AG04449 (cell line): Measurements from ENCODE around the gene DHX36.

Source experiments
- CTCF ChIA-PET: fragments of 350-600 bp; formaldehyde crosslinking; extraction: SDS; loops from one replicate; lab custom pipeline; 2021; ENCODE audit warnings: antibody characterized with exemption; lab: Yijun Ruan, JAX
- POLR2A ChIA-PET: fragments of 400-600, 350-600 bp; formaldehyde crosslinking; extraction: SDS; loops from one replicate; lab custom pipeline; 2020; ENCODE audit warnings: antibody characterized with exemption, inconsistent platforms; lab: Yijun Ruan, JAX
- DNase-seq: peaks from one replicate; pipeline ENCODE4 v3.0.0-alpha.2; 2010; ENCODE audit warnings: low read depth, low spot score
- H3K4me3 ChIP-seq: 2 replicates; pipeline ENCODE4 v1.5.1; 2011; ENCODE audit warnings: low read depth, mild to moderate bottlenecking, control low read depth, low read length
- CTCF ChIP-seq: IDR thresholded peaks from one replicate; pipeline ENCODE4 v1.5.1; 2011; ENCODE audit warnings: mild to moderate bottlenecking, moderate library complexity, low read length, control low read depth, inconsistent platforms; ENCODE audit not compliant: insufficient read depth; ENCODE audit errors: missing control alignments

DHX36 gene

GRCh38 chr3:154323891-154324738 is at the start of gene DHX36:
DHX36 (minus strand) TSS chr3:154324487; CDS start chr3:154324416, 71 bp downstream.
- ChIA-PET POLR2A (no interaction called here), CTCF (interaction anchor here (0.9 to 1.4 kb wide), 4 partner anchors 9 to 71 kb away, joined by 3 to 8 read pairs (median 4); no protein-coding TSS in a partner anchor)
- H3K4me3 ChIP-seq = peak within 1 kb of the TSS; percentile 80
- TF ChIP-seq CTCF = no peak
- DNase-seq = peak; percentile 51

GRCh38 chr3:154367221-154367620 is 42.9 kb upstream of the DHX36 start:
- H3K4me3 ChIP-seq = no peak overlapping the region
- POLR2A ChIA-PET = no interaction called here
- TF ChIP-seq CTCF = no peak

GRCh38 chr3:154364849-154365248 is 40.6 kb upstream of the DHX36 start:
- ChIA-PET CTCF (no interaction called here), POLR2A (no interaction called here)
- no peak for TF ChIP-seq CTCF
- H3K4me3 ChIP-seq = no peak overlapping the region
- no peak for DNase-seq

More at GRCh38 chr3:154367221-154367620, 42.9 kb upstream of the DHX36 start:
- CTCF ChIA-PET = no interaction called here
- DNase-seq = no peak

- ChIA-PET POLR2A (no interaction called here), CTCF (no interaction called here)
- DNase-seq = no peak
- no peak overlapping the region for H3K4me3 ChIP-seq
- no peak for TF ChIP-seq CTCF
Measured at GRCh38 chr3:154361099-154361498, 36.8 kb upstream of the DHX36 start.

GRCh38 chr3:154356009-154356408 is 31.7 kb upstream of the DHX36 start:
- CTCF ChIA-PET = no interaction called here
- POLR2A ChIA-PET = no interaction called here
- TF ChIP-seq CTCF = no peak
- no peak for DNase-seq
- no peak overlapping the region for H3K4me3 ChIP-seq

GRCh38 chr3:154349223-154349622 is 24.9 kb upstream of the DHX36 start:
- ChIA-PET POLR2A (no interaction called here), CTCF (no interaction called here)
- DNase-seq = no peak
- no peak overlapping the region for H3K4me3 ChIP-seq
- no peak for TF ChIP-seq CTCF
